ENCODE measurements around the gene ZNF622. TPM values are rescaled to one million over a fixed set of nuclear protein-coding genes. Genes with fewer than 3 reads are reported as not detected.
"Not testable (repeated sequence)": the region's sequence is repeated elsewhere in the genome, so short reads cannot be mapped to it uniquely, and the experiment has no call there.

ZNF622 gene
- total RNA-seq, 2 donors from 2014 or later: 41.7 to 42.5 TPM

GRCh38 chr5:16484081-16484480 is 18.5 kb upstream of the ZNF622 start:
- ATAC-seq (peak; percentile 25), DNase-seq (no peak)
- intact Hi-C loops (cut with DNase I, micrococcal nuclease): loop anchor here in 1 of 2 donors (10.0 kb wide), 1 partner anchor 181 kb away; no protein-coding TSS in a partner anchor

GRCh38 chr5:16483361-16483760 is 17.8 kb upstream of the ZNF622 start:
- peak; percentile 81 for ATAC-seq

GRCh38 chr5:16482891-16483290 is 17.3 kb upstream of the ZNF622 start:
- intact Hi-C loops (cut with DNase I, micrococcal nuclease): loop anchor here in 1 of 2 donors (10.0 kb wide), 1 partner anchor 182 kb away; no protein-coding TSS in a partner anchor
- DNase-seq: no peak
- ATAC-seq: no peak

More at GRCh38 chr5:16483361-16483760, 17.8 kb upstream of the ZNF622 start:
- intact Hi-C loops (cut with DNase I, micrococcal nuclease): loop anchor here in 1 of 2 donors (10.0 kb wide), 1 partner anchor 181 kb away; no protein-coding TSS in a partner anchor
- no peak for DNase-seq

- DNase-seq (no peak), ATAC-seq (no peak)
- intact Hi-C loops (cut with DNase I, micrococcal nuclease): loop anchor here in 1 of 2 donors (10.0 kb wide), 1 partner anchor 184 kb away; no protein-coding TSS in a partner anchor
Measured at GRCh38 chr5:16480821-16481538, 15.4 kb upstream of the ZNF622 start.

- intact Hi-C loops (cut with DNase I, micrococcal nuclease): loop anchor here in 1 of 2 donors (10.0 kb wide), 1 partner anchor 185 kb away; no protein-coding TSS in a partner anchor
- DNase-seq: no peak
- ATAC-seq: no peak
Measured at GRCh38 chr5:16480144-16480543, 14.5 kb upstream of the ZNF622 start.

- ATAC-seq: no peak
- no peak for DNase-seq
- intact Hi-C loops (cut with DNase I, micrococcal nuclease): no loop called here
Measured at GRCh38 chr5:16477541-16477940, 11.9 kb upstream of the ZNF622 start.

GRCh38 chr5:16476417-16476816 is 10.8 kb upstream of the ZNF622 start:
- intact Hi-C loops (cut with DNase I, micrococcal nuclease); ATAC-seq; DNase-seq: not testable (repeated sequence)

GRCh38 chr5:16471387-16471786 is 5.8 kb upstream of the ZNF622 start:
- ATAC-seq (peak; percentile 57), DNase-seq (no peak)
- intact Hi-C loops (cut with DNase I, micrococcal nuclease): no loop called here

- ATAC-seq (no peak), DNase-seq (no peak)
- intact Hi-C loops (cut with DNase I, micrococcal nuclease): no loop called here
Measured at GRCh38 chr5:16467363-16468219, 2.0 kb upstream of the ZNF622 start.

- DNase-seq (no peak), ATAC-seq (peak; percentile 25)
- intact Hi-C loops (cut with DNase I, micrococcal nuclease): no loop called here
Measured at GRCh38 chr5:16464664-16465543, 696 bp downstream of the ZNF622 start.

GRCh38 chr5:16464231-16464630 is 1.4 kb downstream of the ZNF622 start:
- ATAC-seq (peak; percentile 18), DNase-seq (no peak)
- intact Hi-C loops (cut with DNase I, micrococcal nuclease): no loop called here

GRCh38 chr5:16461782-16462181 is 3.8 kb downstream of the ZNF622 start:
- ATAC-seq (no peak), DNase-seq (no peak)
- intact Hi-C loops (cut with DNase I, micrococcal nuclease): no loop called here

- DNase-seq (no peak), ATAC-seq (no peak)
- intact Hi-C loops (cut with DNase I, micrococcal nuclease): no loop called here
Measured at GRCh38 chr5:16461026-16461425, 4.6 kb downstream of the ZNF622 start.

- no peak for DNase-seq
- ATAC-seq: no peak
- intact Hi-C loops (cut with DNase I, micrococcal nuclease): no loop called here
Measured at GRCh38 chr5:16459451-16459850, 6.1 kb downstream of the ZNF622 start.

- DNase-seq (no peak), ATAC-seq (no peak)
- intact Hi-C loops (cut with DNase I, micrococcal nuclease): no loop called here
Measured at GRCh38 chr5:16457853-16458252, 7.7 kb downstream of the ZNF622 start.

- intact Hi-C loops (cut with DNase I, micrococcal nuclease): no loop called here
- ATAC-seq (peak; percentile 46), DNase-seq (no peak)
Measured at GRCh38 chr5:16457451-16457850, 8.1 kb downstream of the ZNF622 start.

GRCh38 chr5:16456103-16456832 is 9.3 kb downstream of the ZNF622 start:
- peak; percentile 73 for ATAC-seq
- DNase-seq: no peak
- intact Hi-C loops (cut with DNase I, micrococcal nuclease): no loop called here

- DNase-seq (no peak), ATAC-seq (no peak)
- intact Hi-C loops (cut with DNase I, micrococcal nuclease): no loop called here
Measured at GRCh38 chr5:16455668-16456067, 9.9 kb downstream of the ZNF622 start.

Measured in left colon (tissue), 2 donors.